HEK293 (cell line): ENCODE results near the gene KATNB1.

ENCODE experiments used
- CTCF ChIA-PET: fragments of 350-600 bp; formaldehyde crosslinking; extraction: SDS; loops from one replicate; lab custom pipeline; 2021; ENCODE audit warnings: antibody characterized with exemption; lab: Yijun Ruan, JAX
- POLR2A ChIA-PET: fragments of 300-600 bp; formaldehyde crosslinking; extraction: SDS; loops from one replicate; lab custom pipeline; 2020; ENCODE audit warnings: antibody characterized with exemption, inconsistent platforms; lab: Yijun Ruan, JAX
- H3K27ac ChIP-seq: fragments of 200-500 bp; sonication (Bioruptor generic); 2 replicates; pipeline ENCODE4 v1.5.1; 2014; ENCODE audit warnings: low read depth, low read length, control low read depth, inconsistent platforms; ENCODE audit errors: extremely low read depth
- H3K36me3 ChIP-seq, 2 experiments: fragments of 200-500 bp in 1 of 2; sonication (Bioruptor generic) in 1 of 2; 1 replicate in 1 of 2; 2 replicates in 1 of 2; pipeline ENCODE4 v1.5.1; 2014 to 2017; ENCODE audit warnings: inconsistent platforms in 2 of 2, low read length in 2 of 2; ENCODE audit not compliant: control insufficient read depth in 2 of 2, insufficient read depth in 1 of 2
- H3K4me1 ChIP-seq: fragments of 200-500 bp; sonication (Bioruptor generic); 2 replicates; pipeline ENCODE4 v1.5.1; 2014; ENCODE audit warnings: mild to moderate bottlenecking, low read length, inconsistent platforms; ENCODE audit not compliant: control insufficient read depth, insufficient read depth
- H3K4me3 ChIP-seq: 2 replicates; pipeline ENCODE4 v1.5.1; 2011; ENCODE audit warnings: low read depth, mild to moderate bottlenecking, control low read depth, low read length, moderate library complexity
- H3K9me3 ChIP-seq: fragments of 200-500 bp; sonication (Bioruptor generic); 2 replicates; pipeline ENCODE4 v1.5.1; 2014; ENCODE audit warnings: low read depth, low read length, inconsistent platforms; ENCODE audit not compliant: control insufficient read depth, insufficient read depth
- ELK4 ChIP-seq: IDR thresholded peaks from 2 replicates; pipeline ENCODE4 v1.6.1; 2011; ENCODE audit warnings: mild to moderate bottlenecking, low read depth, low read length, borderline replicate concordance
- GLIS1 ChIP-seq: fragments of 450-650 bp; formaldehyde crosslinking; IDR thresholded peaks from 2 replicates; pipeline ENCODE4 v1.5.1; 2016; ENCODE audit warnings: missing biosample characterization, missing genetic modification characterization
- HOXD13 ChIP-seq: sonication (generic); formaldehyde crosslinking; IDR thresholded peaks from 2 replicates; pipeline ENCODE4 v1.8.0; 2022; ENCODE audit warnings: missing genetic modification reagents, borderline replicate concordance
- KLF17 ChIP-seq: fragments of 450-650 bp; formaldehyde crosslinking; IDR thresholded peaks from 2 replicates; pipeline ENCODE4 v1.5.1; 2016; ENCODE audit warnings: missing biosample characterization, missing genetic modification characterization
- KLF8 ChIP-seq: fragments of 450-650 bp; formaldehyde crosslinking; IDR thresholded peaks from 2 replicates; pipeline ENCODE4 v1.5.1; 2016; ENCODE audit warnings: missing biosample characterization, missing genetic modification characterization
- SCRT2 ChIP-seq: fragments of 450-650 bp; formaldehyde crosslinking; IDR thresholded peaks from 2 replicates; pipeline ENCODE4 v1.5.1; 2016; ENCODE audit warnings: missing biosample characterization, missing genetic modification characterization
- YY1 ChIP-seq: fragments of 450-650 bp; formaldehyde crosslinking; IDR thresholded peaks from 2 replicates; pipeline ENCODE4 v1.5.1; 2018; ENCODE audit warnings: missing biosample characterization, missing genetic modification characterization
- ZBTB49 ChIP-seq: fragments of 450-650 bp; formaldehyde crosslinking; IDR thresholded peaks from 2 replicates; pipeline ENCODE4 v1.5.1; 2016; ENCODE audit warnings: missing biosample characterization, missing genetic modification characterization, low read depth
- ZNF121 ChIP-seq: fragments of 450-650 bp; formaldehyde crosslinking; IDR thresholded peaks from 2 replicates; pipeline ENCODE4 v1.5.1; 2016; ENCODE audit warnings: missing biosample characterization, missing genetic modification characterization
- ZNF138 ChIP-seq: fragments of 450-650 bp; formaldehyde crosslinking; IDR thresholded peaks from 2 replicates; pipeline ENCODE4 v1.5.1; 2016; ENCODE audit warnings: missing biosample characterization, missing genetic modification characterization, borderline replicate concordance
- ZNF155 ChIP-seq: fragments of 450-650 bp; formaldehyde crosslinking; IDR thresholded peaks from 2 replicates; pipeline ENCODE4 v1.5.1; 2016; ENCODE audit warnings: missing biosample characterization, missing genetic modification characterization
- ZNF18 ChIP-seq: fragments of 450-650 bp; formaldehyde crosslinking; IDR thresholded peaks from 2 replicates; pipeline ENCODE4 v1.5.1; 2016; ENCODE audit warnings: missing biosample characterization, missing genetic modification characterization
- ZNF23 ChIP-seq: fragments of 450-650 bp; formaldehyde crosslinking; IDR thresholded peaks from 2 replicates; pipeline ENCODE4 v1.5.1; 2016; ENCODE audit warnings: missing biosample characterization, missing genetic modification characterization, borderline replicate concordance
- ZNF24 ChIP-seq: fragments of 450-650 bp; formaldehyde crosslinking; IDR thresholded peaks from 2 replicates; pipeline ENCODE4 v1.5.1; 2016; ENCODE audit warnings: missing biosample characterization, missing genetic modification characterization
- ZNF266 ChIP-seq: fragments of 450-650 bp; formaldehyde crosslinking; IDR thresholded peaks from 2 replicates; pipeline ENCODE4 v1.5.1; 2016; ENCODE audit warnings: missing biosample characterization, missing genetic modification characterization, low read depth
- ZNF292 ChIP-seq: fragments of 450-650 bp; formaldehyde crosslinking; IDR thresholded peaks from 2 replicates; pipeline ENCODE4 v1.5.1; 2016; ENCODE audit warnings: low read depth, missing biosample characterization, missing genetic modification characterization, borderline replicate concordance
- ZNF324 ChIP-seq: fragments of 450-650 bp; formaldehyde crosslinking; IDR thresholded peaks from 2 replicates; pipeline ENCODE4 v1.5.1; 2016; ENCODE audit warnings: missing biosample characterization, missing genetic modification characterization
- ZNF350 ChIP-seq: fragments of 450-650 bp; formaldehyde crosslinking; IDR thresholded peaks from 2 replicates; pipeline ENCODE4 v1.5.0; 2017; ENCODE audit warnings: missing biosample characterization, mild to moderate bottlenecking, missing genetic modification characterization
- ZNF366 ChIP-seq: fragments of 450-650 bp; formaldehyde crosslinking; conservative IDR thresholded peaks from 2 replicates; pipeline ENCODE4 v1.5.1; 2016; ENCODE audit warnings: missing biosample characterization, missing genetic modification characterization
- ZNF416 ChIP-seq: fragments of 450-650 bp; formaldehyde crosslinking; IDR thresholded peaks from 2 replicates; pipeline ENCODE4 v1.5.1; 2016; ENCODE audit warnings: missing biosample characterization, missing genetic modification characterization
- ZNF433 ChIP-seq: fragments of 450-650 bp; formaldehyde crosslinking; IDR thresholded peaks from 2 replicates; pipeline ENCODE4 v1.5.1; 2016; ENCODE audit warnings: missing biosample characterization, missing genetic modification characterization, low read depth
- ZNF514 ChIP-seq: fragments of 450-650 bp; formaldehyde crosslinking; IDR thresholded peaks from 2 replicates; pipeline ENCODE4 v1.5.1; 2016; ENCODE audit warnings: missing biosample characterization, missing genetic modification characterization
- ZNF518A ChIP-seq: fragments of 450-650 bp; formaldehyde crosslinking; conservative IDR thresholded peaks from 2 replicates; pipeline ENCODE4 v1.5.1; 2016; ENCODE audit warnings: low read depth, missing biosample characterization, missing genetic modification characterization
- ZNF580 ChIP-seq: fragments of 450-650 bp; formaldehyde crosslinking; IDR thresholded peaks from 2 replicates; pipeline ENCODE4 v1.5.1; 2016; ENCODE audit warnings: missing biosample characterization, missing genetic modification characterization
- ZNF654 ChIP-seq: fragments of 450-650 bp; formaldehyde crosslinking; IDR thresholded peaks from 2 replicates; pipeline ENCODE4 v1.5.1; 2016; ENCODE audit warnings: low read depth, missing biosample characterization, missing genetic modification characterization

The KATNB1 gene

GRCh38 chr16:57723170-57723569 is 12.4 kb upstream of the KATNB1 start:
- ChIA-PET POLR2A (no interaction called here), CTCF (interaction anchor here (0.6 to 1.5 kb wide), 16 partner anchors 11 to 583 kb away, joined by 3 to 5 read pairs (median 4); partner anchors contain the start of gene KATNB1)
- Histone ChIP-seq H3K36me3 (no peaks in the 10 kb centered on the region), H3K27ac (no peak overlapping the region), H3K4me1 (no peaks in the 10 kb centered on the region), H3K9me3 (no peaks in the 10 kb centered on the region), H3K4me3 (no peak overlapping the region)
- no peak for TF ChIP-seq ZNF121 (tag by site-specific recombination)
- TF ChIP-seq SCRT2 (tag by site-specific recombination): no peak
- no peak for TF ChIP-seq ZNF518A
- no peak for TF ChIP-seq ZNF138 (tag by site-specific recombination)
- peak; percentile 11; the same call in 1 of the 2 replicates for TF ChIP-seq GLIS1
- no peak for TF ChIP-seq ZNF155 (tag by site-specific recombination)
- peak; percentile 15; the same call in 1 of the 2 replicates for TF ChIP-seq ZNF654
- TF ChIP-seq HOXD13 (CRISPR knock-in tag): no peak
- no peak for TF ChIP-seq ZNF24 (tag by site-specific recombination)

- no peak overlapping the region for H3K27ac ChIP-seq
- H3K36me3 ChIP-seq: no peaks in the 10 kb centered on the region
- ChIA-PET POLR2A (interaction anchor here (1.5 kb wide), 1 partner anchor 11 kb away, joined by 5 read pairs; the partner anchor contains the start of gene KATNB1), CTCF (interaction anchor here (0.9 kb wide), 1 partner anchor 75 kb away, joined by 4 read pairs; no protein-coding TSS in a partner anchor)
- H3K9me3 ChIP-seq: no peaks in the 10 kb centered on the region
- no peak overlapping the region for H3K4me3 ChIP-seq
- H3K4me1 ChIP-seq: no peaks in the 10 kb centered on the region
- TF ChIP-seq ELK4: no peak
- TF ChIP-seq ZNF23 (tag by site-specific recombination): no peak
- TF ChIP-seq ZNF416 (tag by site-specific recombination): no peak
- no peak for TF ChIP-seq KLF8 (tag by site-specific recombination)
- no peak for TF ChIP-seq ZNF266
- TF ChIP-seq ZNF366: no peak
- TF ChIP-seq ZBTB49 (tag by site-specific recombination): no peak
- TF ChIP-seq ZNF350 (tag by site-specific recombination): no peak
- no peak for TF ChIP-seq ZNF433 (tag by site-specific recombination)
- TF ChIP-seq ZNF514 (tag by site-specific recombination): no peak
- TF ChIP-seq YY1 (tag by site-specific recombination): no peak
- no peak for TF ChIP-seq ZNF580 (tag by site-specific recombination)
- TF ChIP-seq ZNF324 (tag by site-specific recombination): no peak
- TF ChIP-seq ZNF292 (tag by site-specific recombination): no peak
- no peak for TF ChIP-seq ZNF654
- no peak for TF ChIP-seq KLF17 (tag by site-specific recombination)
- TF ChIP-seq ZNF18 (tag by site-specific recombination): no peak
Observed at GRCh38 chr16:57724531-57724930, 11.0 kb upstream of the KATNB1 start.
